HepG2 (cell line): ENCODE data around the gene TCTA. TPM values are rescaled to one million over a fixed set of nuclear protein-coding genes. Genes with fewer than 3 reads are reported as not detected.

ENCODE experiments used
- CBX1 ChIP-seq: IDR thresholded peaks from one replicate; pipeline ENCODE4 v1.6.1; 2016; ENCODE audit warnings: antibody characterized with exemption, low read depth
- CEBPG ChIP-seq: IDR thresholded peaks from 2 replicates; pipeline ENCODE4 v1.6.1; 2016
- HES4 ChIP-seq: sonication (generic); formaldehyde crosslinking; IDR thresholded peaks from 2 replicates; pipeline ENCODE4 v1.9.0; 2021; ENCODE audit warnings: mild to moderate bottlenecking, missing genetic modification reagents, borderline replicate concordance
- MEIS2 ChIP-seq: sonication (generic); formaldehyde crosslinking; IDR thresholded peaks from 2 replicates; pipeline ENCODE4 v1.9.0; 2021; ENCODE audit warnings: mild to moderate bottlenecking, missing genetic modification reagents
- ZBTB3 ChIP-seq: sonication (generic); formaldehyde crosslinking; IDR thresholded peaks from 2 replicates; pipeline ENCODE4 v1.4.0; 2020; ENCODE audit warnings: low read depth, mild to moderate bottlenecking, moderate library complexity, missing genetic modification reagents, borderline replicate concordance
- ZNF136 ChIP-seq: sonication (generic); formaldehyde crosslinking; IDR thresholded peaks from 2 replicates; pipeline ENCODE4 v1.8.1; 2022; ENCODE audit warnings: low read depth, mild to moderate bottlenecking, moderate library complexity, missing genetic modification reagents
- ZNF235 ChIP-seq: sonication (generic); formaldehyde crosslinking; IDR thresholded peaks from 2 replicates; pipeline ENCODE4 v1.8.1; 2023; ENCODE audit warnings: mild to moderate bottlenecking, missing genetic modification reagents, borderline replicate concordance
- ZNF383 ChIP-seq: sonication (generic); formaldehyde crosslinking; IDR thresholded peaks from 2 replicates; pipeline ENCODE4 v1.4.0; 2020; ENCODE audit warnings: missing genetic modification reagents, mild to moderate bottlenecking, borderline replicate concordance
- ZNF430 ChIP-seq: sonication (generic); formaldehyde crosslinking; IDR thresholded peaks from 2 replicates; pipeline ENCODE4 v1.9.0; 2021; ENCODE audit warnings: mild to moderate bottlenecking, missing genetic modification reagents
- ZNF510 ChIP-seq: sonication (generic); formaldehyde crosslinking; IDR thresholded peaks from 2 replicates; pipeline ENCODE4 v1.4.0; 2020; ENCODE audit warnings: low read depth, mild to moderate bottlenecking, missing genetic modification reagents
- ZNF543 ChIP-seq: sonication (generic); formaldehyde crosslinking; IDR thresholded peaks from 2 replicates; pipeline ENCODE4 v1.4.0; 2020; ENCODE audit warnings: mild to moderate bottlenecking, missing genetic modification reagents
- ZNF816 ChIP-seq: sonication (generic); formaldehyde crosslinking; IDR thresholded peaks from 2 replicates; pipeline ENCODE4 v1.8.0; 2022; ENCODE audit warnings: missing genetic modification reagents, mild to moderate bottlenecking, borderline replicate concordance
- polyA plus RNA-seq, 8 experiments: library from polyadenylated mRNA; depleted of rRNA in 3 of 8; stranded (reverse) in 7 of 8; unstranded in 1 of 8; fragments of >200 nt; fragmentation: Illumina TruSeq in 4 of 8; extraction: Trizol in 4 of 8; gene quantifications; 2 replicates each; pipeline versions ENCODE4 v1.2.1 to v1.2.3, GENCODE V29; 2011 to 2016; ENCODE audit warnings: low read depth in 4 of 8, missing spikeins in 1 of 8, mixed read lengths in 1 of 8; ENCODE audit not compliant: insufficient read depth in 1 of 8
- total RNA-seq, 5 experiments: library from RNA; depleted of rRNA; stranded (reverse); fragments of >200 nt; fragmentation: Illumina TruSeq; extraction: Trizol; gene quantifications; 2 replicates each; pipeline ENCODE4 v1.2.3, GENCODE V29; 2016; ENCODE audit warnings: low read depth in 1 of 5
- TF ChIP-seq, protein P1 (sequence below): sonication (generic); formaldehyde crosslinking; IDR thresholded peaks from 2 replicates; pipeline ENCODE4 v1.9.0; 2021; ENCODE audit warnings: missing genetic modification reagents, borderline replicate concordance
- TF ChIP-seq, protein P2 (sequence below): sonication (generic); formaldehyde crosslinking; IDR thresholded peaks from 2 replicates; pipeline ENCODE4 v1.5.0; 2020; ENCODE audit warnings: missing genetic modification reagents
- TF ChIP-seq, protein P3 (sequence below): sonication (generic); formaldehyde crosslinking; IDR thresholded peaks from 2 replicates; pipeline ENCODE4 v1.8.0; 2022; ENCODE audit warnings: mild to moderate bottlenecking, missing genetic modification reagents, moderate library complexity
- TF ChIP-seq, protein P4 (sequence below): sonication (generic); formaldehyde crosslinking; IDR thresholded peaks from 2 replicates; pipeline ENCODE4 v1.5.1; 2020; ENCODE audit warnings: mild to moderate bottlenecking, missing genetic modification reagents
- TF ChIP-seq, protein P5 (sequence below): sonication (generic); formaldehyde crosslinking; IDR thresholded peaks from 2 replicates; pipeline ENCODE4 v1.4.0; 2020; ENCODE audit warnings: missing genetic modification reagents

Gene TCTA
- total and polyA plus RNA-seq, 2 of the 13 experiments (the other 11 are each of a cell fraction or from before 2014, with no cell fraction given) = 8.3 to 13.2 TPM

DNA sequence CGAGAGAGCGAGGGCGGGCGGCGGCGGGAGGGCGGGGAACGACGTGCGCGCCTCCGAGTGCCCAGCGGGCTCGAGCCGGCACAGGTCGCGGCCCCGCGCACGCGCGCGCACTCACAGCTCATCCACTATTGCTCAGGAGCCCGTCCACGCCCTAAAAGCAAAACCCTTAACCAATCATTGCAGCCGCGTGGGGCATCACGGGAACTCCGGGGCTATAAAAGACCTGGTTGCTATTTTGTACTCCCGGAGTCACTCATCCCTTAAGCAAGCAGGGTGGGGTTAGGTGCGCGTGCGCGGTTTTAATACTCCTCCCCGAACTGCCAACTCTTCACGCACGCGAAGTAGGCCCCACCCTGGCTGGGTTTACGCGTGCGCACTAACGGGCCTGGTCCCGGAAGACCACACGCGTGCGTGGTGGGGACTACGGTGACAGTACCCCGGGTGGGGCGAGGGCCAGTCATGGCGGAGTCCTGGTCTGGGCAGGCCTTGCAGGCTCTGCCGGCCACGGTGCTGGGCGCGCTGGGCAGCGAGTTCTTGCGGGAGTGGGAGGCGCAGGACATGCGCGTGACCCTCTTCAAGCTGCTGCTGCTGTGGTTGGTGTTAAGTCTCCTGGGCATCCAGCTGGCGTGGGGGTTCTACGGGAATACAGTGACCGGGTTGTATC, at the start of gene TCTA, which contains the start of gene RHOA (continued):
- TF ChIP-seq, protein P1, sequence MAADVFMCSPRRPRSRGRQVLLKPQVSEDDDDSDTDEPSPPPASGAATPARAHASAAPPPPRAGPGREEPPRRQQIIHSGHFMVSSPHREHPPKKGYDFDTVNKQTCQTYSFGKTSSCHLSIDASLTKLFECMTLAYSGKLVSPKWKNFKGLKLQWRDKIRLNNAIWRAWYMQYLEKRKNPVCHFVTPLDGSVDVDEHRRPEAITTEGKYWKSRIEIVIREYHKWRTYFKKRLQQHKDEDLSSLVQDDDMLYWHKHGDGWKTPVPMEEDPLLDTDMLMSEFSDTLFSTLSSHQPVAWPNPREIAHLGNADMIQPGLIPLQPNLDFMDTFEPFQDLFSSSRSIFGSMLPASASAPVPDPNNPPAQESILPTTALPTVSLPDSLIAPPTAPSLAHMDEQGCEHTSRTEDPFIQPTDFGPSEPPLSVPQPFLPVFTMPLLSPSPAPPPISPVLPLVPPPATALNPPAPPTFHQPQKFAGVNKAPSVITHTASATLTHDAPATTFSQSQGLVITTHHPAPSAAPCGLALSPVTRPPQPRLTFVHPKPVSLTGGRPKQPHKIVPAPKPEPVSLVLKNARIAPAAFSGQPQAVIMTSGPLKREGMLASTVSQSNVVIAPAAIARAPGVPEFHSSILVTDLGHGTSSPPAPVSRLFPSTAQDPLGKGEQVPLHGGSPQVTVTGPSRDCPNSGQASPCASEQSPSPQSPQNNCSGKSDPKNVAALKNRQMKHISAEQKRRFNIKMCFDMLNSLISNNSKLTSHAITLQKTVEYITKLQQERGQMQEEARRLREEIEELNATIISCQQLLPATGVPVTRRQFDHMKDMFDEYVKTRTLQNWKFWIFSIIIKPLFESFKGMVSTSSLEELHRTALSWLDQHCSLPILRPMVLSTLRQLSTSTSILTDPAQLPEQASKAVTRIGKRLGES (CRISPR knock-in tag) = no peak
- TF ChIP-seq ZNF510 (CRISPR knock-in tag) (0 out of 2 replicates have a peak, but pooled peaks have one; percentile 61), ZNF430 (peak; percentile 76; the same call in 1 of the 2 replicates), ZNF816 (CRISPR knock-in tag) (no peak), ZNF136 (CRISPR knock-in tag) (peak; percentile 92), CBX1 (no peak), MEIS2 (CRISPR knock-in tag) (peak; percentile 69; the same call in 1 of the 2 replicates), HES4 (CRISPR knock-in tag) (no peak; the same call in 1 of the 2 replicates), CEBPG (peak; percentile 50), ZNF235 (CRISPR knock-in tag) (peak; percentile 88; the same call in 1 of the 2 replicates), ZNF543 (CRISPR knock-in tag) (no peak; the same call in 1 of the 2 replicates), ZNF383 (no peak), ZBTB3 (CRISPR knock-in tag) (no peak)
- TF ChIP-seq, protein P2, sequence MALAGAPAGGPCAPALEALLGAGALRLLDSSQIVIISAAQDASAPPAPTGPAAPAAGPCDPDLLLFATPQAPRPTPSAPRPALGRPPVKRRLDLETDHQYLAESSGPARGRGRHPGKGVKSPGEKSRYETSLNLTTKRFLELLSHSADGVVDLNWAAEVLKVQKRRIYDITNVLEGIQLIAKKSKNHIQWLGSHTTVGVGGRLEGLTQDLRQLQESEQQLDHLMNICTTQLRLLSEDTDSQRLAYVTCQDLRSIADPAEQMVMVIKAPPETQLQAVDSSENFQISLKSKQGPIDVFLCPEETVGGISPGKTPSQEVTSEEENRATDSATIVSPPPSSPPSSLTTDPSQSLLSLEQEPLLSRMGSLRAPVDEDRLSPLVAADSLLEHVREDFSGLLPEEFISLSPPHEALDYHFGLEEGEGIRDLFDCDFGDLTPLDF = no peak
- TF ChIP-seq, protein P3, sequence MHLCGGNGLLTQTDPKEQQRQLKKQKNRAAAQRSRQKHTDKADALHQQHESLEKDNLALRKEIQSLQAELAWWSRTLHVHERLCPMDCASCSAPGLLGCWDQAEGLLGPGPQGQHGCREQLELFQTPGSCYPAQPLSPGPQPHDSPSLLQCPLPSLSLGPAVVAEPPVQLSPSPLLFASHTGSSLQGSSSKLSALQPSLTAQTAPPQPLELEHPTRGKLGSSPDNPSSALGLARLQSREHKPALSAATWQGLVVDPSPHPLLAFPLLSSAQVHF (CRISPR knock-in tag) = peak; percentile 29; the same call in 1 of the 2 replicates
- TF ChIP-seq, protein P4, sequence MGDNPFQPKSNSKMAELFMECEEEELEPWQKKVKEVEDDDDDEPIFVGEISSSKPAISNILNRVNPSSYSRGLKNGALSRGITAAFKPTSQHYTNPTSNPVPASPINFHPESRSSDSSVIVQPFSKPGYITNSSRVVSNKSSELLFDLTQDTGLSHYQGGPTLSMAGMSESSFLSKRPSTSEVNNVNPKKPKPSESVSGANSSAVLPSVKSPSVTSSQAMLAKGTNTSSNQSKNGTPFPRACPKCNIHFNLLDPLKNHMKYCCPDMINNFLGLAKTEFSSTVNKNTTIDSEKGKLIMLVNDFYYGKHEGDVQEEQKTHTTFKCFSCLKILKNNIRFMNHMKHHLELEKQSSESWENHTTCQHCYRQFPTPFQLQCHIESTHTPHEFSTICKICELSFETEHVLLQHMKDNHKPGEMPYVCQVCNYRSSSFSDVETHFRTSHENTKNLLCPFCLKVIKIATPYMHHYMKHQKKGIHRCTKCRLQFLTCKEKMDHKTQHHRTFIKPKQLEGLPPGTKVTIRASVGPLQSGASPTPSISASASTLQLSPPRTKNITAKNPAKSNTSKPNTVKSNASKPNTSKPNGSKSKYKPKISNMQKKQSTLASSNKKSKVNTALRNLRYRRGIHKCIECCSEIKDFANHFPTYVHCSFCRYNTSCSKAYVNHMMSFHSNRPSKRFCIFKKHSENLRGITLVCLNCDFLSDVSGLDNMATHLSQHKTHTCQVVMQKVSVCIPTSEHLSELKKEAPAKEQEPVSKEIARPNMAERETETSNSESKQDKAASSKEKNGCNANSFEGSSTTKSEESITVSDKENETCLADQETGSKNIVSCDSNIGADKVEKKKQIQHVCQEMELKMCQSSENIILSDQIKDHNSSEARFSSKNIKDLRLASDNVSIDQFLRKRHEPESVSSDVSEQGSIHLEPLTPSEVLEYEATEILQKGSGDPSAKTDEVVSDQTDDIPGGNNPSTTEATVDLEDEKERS = peak; percentile 71; the same call in 1 of the 2 replicates
- TF ChIP-seq, protein P5, sequence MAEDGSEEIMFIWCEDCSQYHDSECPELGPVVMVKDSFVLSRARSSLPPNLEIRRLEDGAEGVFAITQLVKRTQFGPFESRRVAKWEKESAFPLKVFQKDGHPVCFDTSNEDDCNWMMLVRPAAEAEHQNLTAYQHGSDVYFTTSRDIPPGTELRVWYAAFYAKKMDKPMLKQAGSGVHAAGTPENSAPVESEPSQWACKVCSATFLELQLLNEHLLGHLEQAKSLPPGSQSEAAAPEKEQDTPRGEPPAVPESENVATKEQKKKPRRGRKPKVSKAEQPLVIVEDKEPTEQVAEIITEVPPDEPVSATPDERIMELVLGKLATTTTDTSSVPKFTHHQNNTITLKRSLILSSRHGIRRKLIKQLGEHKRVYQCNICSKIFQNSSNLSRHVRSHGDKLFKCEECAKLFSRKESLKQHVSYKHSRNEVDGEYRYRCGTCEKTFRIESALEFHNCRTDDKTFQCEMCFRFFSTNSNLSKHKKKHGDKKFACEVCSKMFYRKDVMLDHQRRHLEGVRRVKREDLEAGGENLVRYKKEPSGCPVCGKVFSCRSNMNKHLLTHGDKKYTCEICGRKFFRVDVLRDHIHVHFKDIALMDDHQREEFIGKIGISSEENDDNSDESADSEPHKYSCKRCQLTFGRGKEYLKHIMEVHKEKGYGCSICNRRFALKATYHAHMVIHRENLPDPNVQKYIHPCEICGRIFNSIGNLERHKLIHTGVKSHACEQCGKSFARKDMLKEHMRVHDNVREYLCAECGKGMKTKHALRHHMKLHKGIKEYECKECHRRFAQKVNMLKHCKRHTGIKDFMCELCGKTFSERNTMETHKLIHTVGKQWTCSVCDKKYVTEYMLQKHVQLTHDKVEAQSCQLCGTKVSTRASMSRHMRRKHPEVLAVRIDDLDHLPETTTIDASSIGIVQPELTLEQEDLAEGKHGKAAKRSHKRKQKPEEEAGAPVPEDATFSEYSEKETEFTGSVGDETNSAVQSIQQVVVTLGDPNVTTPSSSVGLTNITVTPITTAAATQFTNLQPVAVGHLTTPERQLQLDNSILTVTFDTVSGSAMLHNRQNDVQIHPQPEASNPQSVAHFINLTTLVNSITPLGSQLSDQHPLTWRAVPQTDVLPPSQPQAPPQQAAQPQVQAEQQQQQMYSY (CRISPR knock-in tag) = 0 out of 2 replicates have a peak, but pooled peaks have one; percentile 52
